COLO668 (cell line): ENCODE data around the gene HMCN2.
"Not testable (repeated sequence)": the region's sequence is repeated elsewhere in the genome, so short reads cannot be mapped to it uniquely, and the experiment has no call there.

Experiments used
- DNase-seq: peaks from one replicate; lab custom pipeline; 2025; ENCODE audit not compliant: unreplicated experiment; lab: John Stamatoyannopoulos, UW

The HMCN2 gene

GRCh38 chr9:130330202-130330862 lies 64.8 kb downstream of the HMCN2 start:
- DNase-seq, result no peak

- DNase-seq, result no peak
Observed at GRCh38 chr9:130331061-130331460, 65.5 kb downstream of the HMCN2 start.

- no peak for DNase-seq
Observed at GRCh38 chr9:130331573-130331972, 66.0 kb downstream of the HMCN2 start.

- DNase-seq, result no peak
Observed at GRCh38 chr9:130332384-130332926, 66.9 kb downstream of the HMCN2 start.

- no peak for DNase-seq
Observed at GRCh38 chr9:130333041-130333711, 67.6 kb downstream of the HMCN2 start.

GRCh38 chr9:130333712-130334062 lies 68.1 kb downstream of the HMCN2 start:
- DNase-seq, result no peak

- DNase-seq, result no peak
Observed at GRCh38 chr9:130334915-130335314, 69.4 kb downstream of the HMCN2 start.

- DNase-seq, result no peak
Observed at GRCh38 chr9:130336027-130336610, 70.6 kb downstream of the HMCN2 start.

- no peak for DNase-seq
Observed at GRCh38 chr9:130336885-130337284, 71.3 kb downstream of the HMCN2 start.

GRCh38 chr9:130337318-130337717 lies 71.8 kb downstream of the HMCN2 start:
- DNase-seq, result no peak

GRCh38 chr9:130337784-130338380 lies 72.3 kb downstream of the HMCN2 start:
- no peak for DNase-seq

GRCh38 chr9:130338891-130339290 lies 73.3 kb downstream of the HMCN2 start:
- DNase-seq, result not testable (repeated sequence)

GRCh38 chr9:130339306-130339705 lies 73.7 kb downstream of the HMCN2 start:
- no peak for DNase-seq

- DNase-seq, result no peak
Observed at GRCh38 chr9:130340011-130340410, 74.5 kb downstream of the HMCN2 start.

- DNase-seq, result not testable (repeated sequence)
Observed at GRCh38 chr9:130340557-130340956, 75.0 kb downstream of the HMCN2 start.

- no peak for DNase-seq
Observed at GRCh38 chr9:130341128-130341527, 75.6 kb downstream of the HMCN2 start.

- no peak for DNase-seq
Observed at GRCh38 chr9:130341839-130342713, 76.5 kb downstream of the HMCN2 start.

- DNase-seq, result no peak
Observed at GRCh38 chr9:130342714-130343085, 77.1 kb downstream of the HMCN2 start.

- no peak for DNase-seq
Observed at GRCh38 chr9:130343445-130343918, 77.9 kb downstream of the HMCN2 start.

GRCh38 chr9:130344366-130344765 lies 78.8 kb downstream of the HMCN2 start:
- no peak for DNase-seq
